Karpas-422 (cell line): ENCODE measurements around the gene DCDC1. TPM values are rescaled to one million over a fixed set of nuclear protein-coding genes. Genes with fewer than 3 reads are reported as not detected.

Source experiments
- DNase-seq: peaks from one replicate; pipeline ENCODE4 v3.0.0-alpha.2; 2015
- H2AFZ ChIP-seq: fragments of 200-600 bp; sonication (generic); 2 replicates; pipeline ENCODE4 v1.6.1; 2014; ENCODE audit warnings: antibody characterized with exemption, low read length, mixed read lengths
- H3K27ac ChIP-seq: fragments of 200-600 bp; sonication (generic); 2 replicates; pipeline ENCODE4 v1.5.1; 2014; ENCODE audit warnings: mild to moderate bottlenecking, low read length, moderate library complexity
- H3K27me3 ChIP-seq: fragments of 200-600 bp; sonication (generic); 2 replicates; pipeline ENCODE4 v1.6.1; 2014; ENCODE audit warnings: low read length, mixed read lengths
- H3K36me3 ChIP-seq: fragments of 200-600 bp; sonication (generic); 2 replicates; pipeline ENCODE4 v1.6.1; 2014; ENCODE audit warnings: low read length, mixed read lengths; ENCODE audit not compliant: insufficient read depth
- H3K4me1 ChIP-seq: fragments of 200-600 bp; sonication (generic); 2 replicates; pipeline ENCODE4 v1.6.1; 2014; ENCODE audit warnings: mild to moderate bottlenecking, low read length, mixed read lengths
- H3K4me2 ChIP-seq: fragments of 200-600 bp; sonication (generic); 2 replicates; pipeline ENCODE4 v1.6.1; 2014; ENCODE audit warnings: low read length, low read depth, mild to moderate bottlenecking; ENCODE audit not compliant: poor library complexity, severe bottlenecking
- H3K4me3 ChIP-seq: fragments of 200-600 bp; sonication (generic); 2 replicates; pipeline ENCODE4 v1.5.1; 2014; ENCODE audit warnings: mild to moderate bottlenecking, antibody characterized with exemption, low read length, mixed read lengths
- H3K79me2 ChIP-seq: fragments of 200-600 bp; sonication (generic); 2 replicates; pipeline ENCODE4 v1.6.1; 2014; ENCODE audit warnings: mild to moderate bottlenecking, low read length, mixed read lengths
- H3K9ac ChIP-seq: fragments of 200-600 bp; sonication (generic); 2 replicates; pipeline ENCODE4 v1.6.0; 2014; ENCODE audit warnings: low read length
- H3K9me2 ChIP-seq: fragments of 200-600 bp; sonication (generic), shearing (Covaris generic); replicated peaks from 2 replicates; pipeline ENCODE4 v1.6.0; 2014; ENCODE audit warnings: mild to moderate bottlenecking, low read length, moderate library complexity; ENCODE audit not compliant: insufficient read depth
- H3K9me3 ChIP-seq: fragments of 300-700, 200-600 bp; sonication (generic); 2 replicates; pipeline ENCODE4 v1.6.1; 2014; ENCODE audit warnings: low read length, mixed read lengths
- H4K20me1 ChIP-seq: fragments of 200-600 bp; sonication (generic); 2 replicates; pipeline ENCODE4 v1.6.1; 2014; ENCODE audit warnings: mild to moderate bottlenecking, antibody characterized with exemption, low read length, low read depth; ENCODE audit not compliant: insufficient read depth
- total RNA-seq: library from RNA; depleted of rRNA; stranded (reverse); fragments of >200 nt; shearing (Covaris generic); gene quantifications from 2 replicates; pipeline ENCODE4 v1.2.3, GENCODE V29; 2014; ENCODE audit warnings: low replicate concordance

Gene DCDC1
- total RNA-seq, 1 experiment from 2014 or later, result not detected

DNA sequence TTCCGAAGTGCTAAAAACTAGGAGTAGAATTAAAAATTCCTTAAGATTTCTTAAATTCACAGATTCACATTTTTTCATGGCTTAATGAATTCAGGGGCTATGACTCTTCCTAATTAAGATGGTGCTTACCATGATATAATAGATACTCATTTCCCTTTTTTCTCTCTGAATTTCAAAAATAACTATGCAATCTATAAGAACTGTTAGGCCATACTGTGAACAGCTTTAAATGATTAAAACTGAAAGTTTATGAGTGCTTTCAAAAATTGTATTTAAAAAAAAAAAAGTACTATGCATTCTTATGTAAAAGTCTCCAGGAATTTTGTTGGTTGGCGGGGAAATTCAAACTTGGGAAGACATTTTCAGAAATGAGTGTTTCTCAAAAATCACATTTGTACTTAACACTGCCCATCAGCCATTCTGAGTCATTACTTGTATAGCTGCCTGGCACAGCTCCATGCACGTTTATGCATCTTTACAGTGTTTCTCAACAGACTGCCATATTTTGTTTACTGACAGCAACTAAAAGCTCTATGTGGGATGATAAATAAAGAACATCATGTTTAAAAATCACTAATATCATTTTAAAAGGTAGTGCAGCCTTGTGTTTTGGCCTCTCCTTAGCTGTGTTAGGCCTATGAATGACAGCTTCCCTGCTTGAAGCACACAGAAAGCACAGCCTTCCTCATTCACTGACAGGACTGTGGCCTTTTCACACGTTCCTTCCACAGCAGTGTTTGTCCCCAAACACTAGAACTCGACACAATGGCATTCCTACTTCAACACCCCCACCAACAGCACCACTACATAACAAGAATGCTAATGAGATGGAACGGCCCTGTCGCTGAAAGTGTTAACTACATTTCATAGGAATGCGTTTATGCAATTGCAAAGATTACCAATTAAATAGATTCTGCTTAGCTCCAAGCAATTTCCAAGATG lies 131.4 kb downstream of the DCDC1 start:
- Histone ChIP-seq H3K4me3 (no peak overlapping the region), H3K27ac (no peak overlapping the region), H4K20me1 (no peaks in the 10 kb centered on the region), H3K9me2 (no peaks in the 10 kb centered on the region), H3K79me2 (no peaks in the 10 kb centered on the region), H3K9me3 (no peaks in the 10 kb centered on the region), H3K9ac (no peak overlapping the region), H3K27me3 (no peaks in the 10 kb centered on the region), H3K4me1 (no peaks in the 10 kb centered on the region), H3K4me2 (no peak overlapping the region), H3K36me3 (no peaks in the 10 kb centered on the region), H2AFZ (no peak overlapping the region)
- no peak for DNase-seq

DNA sequence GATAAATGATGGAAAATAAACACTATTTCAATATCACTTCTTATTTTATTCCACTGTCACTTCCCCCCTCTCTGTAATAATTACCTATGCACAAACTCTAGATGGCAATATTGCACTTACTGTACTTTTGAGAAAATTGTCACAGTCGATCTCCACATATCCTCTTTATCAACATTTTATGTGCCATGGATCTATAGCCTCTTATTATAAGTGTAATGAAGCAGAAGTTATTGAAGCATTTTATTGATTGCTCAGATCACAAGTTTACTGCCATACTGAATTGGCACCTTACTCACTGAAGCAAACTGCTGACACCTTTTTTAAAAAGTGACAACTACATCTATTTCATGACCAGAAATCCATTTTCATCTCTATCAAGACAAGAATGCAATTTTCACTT lies 133.4 kb downstream of the DCDC1 start:
- Histone ChIP-seq H3K9me3 (no peaks in the 10 kb centered on the region), H3K4me2 (no peak overlapping the region), H3K9me2 (no peaks in the 10 kb centered on the region), H3K9ac (no peak overlapping the region), H3K27ac (no peak overlapping the region), H2AFZ (no peak overlapping the region), H3K4me1 (no peaks in the 10 kb centered on the region), H4K20me1 (no peaks in the 10 kb centered on the region), H3K27me3 (no peaks in the 10 kb centered on the region), H3K79me2 (no peaks in the 10 kb centered on the region), H3K36me3 (no peaks in the 10 kb centered on the region), H3K4me3 (no peak overlapping the region)
- DNase-seq, result peak; percentile 59

DNA sequence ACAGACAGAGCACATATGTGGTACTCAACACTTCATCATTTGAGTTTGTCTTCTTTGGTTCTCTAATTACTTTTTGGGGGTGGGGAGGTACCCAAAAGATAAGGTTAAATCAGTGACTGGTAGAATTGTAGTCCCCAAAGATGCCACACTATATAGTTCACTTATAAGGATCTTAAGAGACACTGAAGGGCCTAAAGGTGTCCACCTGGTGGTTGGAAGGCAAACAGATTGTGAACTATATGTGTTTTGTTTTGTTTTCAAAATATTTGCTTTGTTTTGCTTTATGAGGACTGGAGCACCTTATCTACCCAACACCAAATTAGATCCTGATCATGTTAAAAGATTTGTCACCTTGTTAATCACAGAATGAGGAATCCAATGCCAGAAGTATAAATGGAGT lies 136.1 kb downstream of the DCDC1 start:
- Histone ChIP-seq H3K36me3 (no peaks in the 10 kb centered on the region), H3K27me3 (no peaks in the 10 kb centered on the region), H4K20me1 (no peaks in the 10 kb centered on the region), H3K79me2 (no peaks in the 10 kb centered on the region), H3K4me3 (no peak overlapping the region), H3K4me1 (no peaks in the 10 kb centered on the region), H3K4me2 (no peak overlapping the region), H3K9me3 (no peaks in the 10 kb centered on the region), H3K9ac (no peak overlapping the region), H3K9me2 (no peaks in the 10 kb centered on the region), H2AFZ (no peak overlapping the region), H3K27ac (no peak overlapping the region)
- peak; percentile 43 for DNase-seq

DNA sequence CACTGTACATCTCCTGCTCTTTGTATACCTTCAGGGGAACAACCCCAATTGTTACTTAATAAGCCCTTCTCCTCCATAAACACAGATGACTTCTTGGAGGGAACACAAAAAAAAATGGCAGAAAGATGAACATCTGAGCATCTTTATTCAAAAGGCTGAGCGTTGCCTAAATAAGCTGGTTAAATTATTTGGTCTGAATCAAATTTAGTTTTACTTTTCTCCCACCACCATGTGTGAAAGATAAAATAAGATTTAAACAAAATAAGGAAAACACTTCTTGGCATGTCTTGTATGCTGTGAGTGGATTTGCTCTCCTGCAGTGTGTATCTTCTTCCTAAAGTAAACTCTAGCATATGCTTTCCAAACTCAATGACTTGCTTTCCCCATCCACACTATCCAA lies 137.9 kb downstream of the DCDC1 start:
- Histone ChIP-seq H2AFZ (no peak overlapping the region), H3K79me2 (no peaks in the 10 kb centered on the region), H3K4me2 (no peak overlapping the region), H3K9me3 (no peaks in the 10 kb centered on the region), H3K4me1 (no peaks in the 10 kb centered on the region), H3K27ac (no peak overlapping the region), H4K20me1 (no peaks in the 10 kb centered on the region), H3K4me3 (no peak overlapping the region), H3K9me2 (no peaks in the 10 kb centered on the region), H3K36me3 (no peaks in the 10 kb centered on the region), H3K27me3 (no peaks in the 10 kb centered on the region), H3K9ac (no peak overlapping the region)
- DNase-seq, result no peak

DNA sequence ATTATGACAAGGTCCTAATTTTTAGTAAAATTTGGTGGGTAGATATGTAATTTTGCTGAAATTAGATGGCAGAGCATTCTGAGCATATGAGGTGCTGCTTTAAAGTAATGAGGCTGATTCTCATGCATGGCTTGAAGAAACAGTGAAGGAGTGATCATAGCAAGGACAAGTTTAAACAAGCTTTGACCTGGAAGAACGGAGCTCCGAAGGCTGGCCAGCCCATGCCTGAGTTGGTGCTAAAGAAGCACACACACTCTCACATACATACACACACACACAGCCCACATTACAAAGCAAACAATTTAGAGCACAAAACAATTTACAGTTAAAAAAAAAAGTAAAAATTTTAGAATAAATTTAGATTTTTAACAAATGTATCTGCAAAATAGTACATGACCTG lies 150.7 kb downstream of the DCDC1 start:
- no peak overlapping the region for H3K4me2 ChIP-seq
- no peaks in the 10 kb centered on the region for H3K9me2 ChIP-seq
- H3K4me1 ChIP-seq, result no peaks in the 10 kb centered on the region
- no peaks in the 10 kb centered on the region for H3K36me3 ChIP-seq
- no peak overlapping the region for H2AFZ ChIP-seq
- H4K20me1 ChIP-seq, result no peaks in the 10 kb centered on the region
- H3K4me3 ChIP-seq, result no peak overlapping the region
- no peaks in the 10 kb centered on the region for H3K27me3 ChIP-seq
- no peaks in the 10 kb centered on the region for H3K79me2 ChIP-seq
- DNase-seq, result no peak
- H3K9me3 ChIP-seq, result no peaks in the 10 kb centered on the region
- no peak overlapping the region for H3K9ac ChIP-seq
- H3K27ac ChIP-seq, result no peak overlapping the region

GRCh38 chr11:31214372-31214771 lies 155.2 kb downstream of the DCDC1 start:
- Histone ChIP-seq H3K79me2 (no peaks in the 10 kb centered on the region), H3K27me3 (no peaks in the 10 kb centered on the region)
- no peak for DNase-seq

GRCh38 chr11:31199378-31199777 lies 170.2 kb downstream of the DCDC1 start:
- Histone ChIP-seq H3K27me3 (no peaks in the 10 kb centered on the region), H3K4me2 (no peak overlapping the region), H3K4me3 (no peak overlapping the region), H3K27ac (no peak overlapping the region), H3K79me2 (no peaks in the 10 kb centered on the region), H3K9me3 (no peaks in the 10 kb centered on the region), H4K20me1 (no peaks in the 10 kb centered on the region), H3K9ac (no peak overlapping the region), H3K9me2 (no peaks in the 10 kb centered on the region), H3K36me3 (no peaks in the 10 kb centered on the region), H3K4me1 (no peaks in the 10 kb centered on the region), H2AFZ (no peak overlapping the region)
- no peak for DNase-seq

More at GRCh38 chr11:31214372-31214771, 155.2 kb downstream of the DCDC1 start:
- H4K20me1 ChIP-seq, result no peaks in the 10 kb centered on the region
- no peak overlapping the region for H3K4me2 ChIP-seq
- no peak overlapping the region for H3K4me3 ChIP-seq
- no peaks in the 10 kb centered on the region for H3K9me2 ChIP-seq
- H3K9ac ChIP-seq, result no peak overlapping the region
- H3K9me3 ChIP-seq, result no peaks in the 10 kb centered on the region
- no peaks in the 10 kb centered on the region for H3K4me1 ChIP-seq
- H2AFZ ChIP-seq, result no peak overlapping the region
- no peaks in the 10 kb centered on the region for H3K36me3 ChIP-seq
- no peak overlapping the region for H3K27ac ChIP-seq

DNA sequence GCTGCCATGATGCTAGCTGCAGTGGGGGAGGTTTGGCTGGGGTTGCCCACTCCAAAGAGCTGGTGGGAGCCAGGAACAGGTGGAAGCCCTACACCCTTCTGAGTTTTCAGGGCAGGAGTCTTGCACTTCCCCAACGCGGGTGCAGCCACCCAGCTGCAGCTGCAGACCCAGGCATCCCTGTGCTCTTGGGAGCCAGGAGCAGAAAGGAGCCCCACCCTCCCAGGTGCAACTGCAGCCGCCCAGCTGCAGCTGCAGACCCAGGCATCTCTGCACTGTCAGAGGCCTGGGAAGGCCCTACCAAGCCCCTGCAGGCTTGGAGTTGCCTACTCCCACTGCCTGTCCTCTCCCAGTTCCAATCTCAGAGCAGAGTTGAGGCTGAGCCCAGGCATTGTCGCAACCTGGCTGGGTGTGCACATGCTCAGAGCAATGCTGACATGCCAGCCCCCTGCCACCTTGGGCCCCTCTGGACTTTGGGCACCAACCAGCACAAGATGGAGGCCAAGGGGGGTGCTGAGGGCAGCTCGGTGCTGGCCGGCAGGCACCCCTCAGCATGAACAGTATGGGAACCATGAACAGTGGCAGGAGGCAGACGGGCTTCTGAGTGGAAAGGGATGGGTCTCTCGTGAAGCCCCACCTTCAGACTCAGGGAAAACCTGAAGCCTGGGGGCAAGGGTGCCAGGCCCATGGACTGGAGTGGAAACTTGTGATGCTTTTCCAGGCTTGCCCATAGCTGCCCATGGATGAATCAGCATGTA lies 195.4 kb downstream of the DCDC1 start:
- Histone ChIP-seq H3K4me2 (no peak overlapping the region), H3K79me2 (no peaks in the 10 kb centered on the region), H3K27me3 (no peaks in the 10 kb centered on the region), H3K36me3 (no peaks in the 10 kb centered on the region), H2AFZ (no peak overlapping the region), H3K4me1 (no peaks in the 10 kb centered on the region), H3K27ac (no peak overlapping the region), H3K9me3 (peaks cover 8% of the 10 kb centered on the region), H3K9me2 (no peaks in the 10 kb centered on the region), H3K9ac (no peak overlapping the region), H3K4me3 (no peak overlapping the region), H4K20me1 (no peaks in the 10 kb centered on the region)
- no peak for DNase-seq
